ENCODE measurements around the gene HMGCR. TPM values are rescaled to one million over a fixed set of nuclear protein-coding genes. Genes with fewer than 3 reads are reported as not detected.

Gene HMGCR
- total RNA-seq, 1 experiment from 2014 or later: 224 TPM

GRCh38 chr5:75381456-75381855, 44.4 kb downstream of the HMGCR start:
- no TSS peak for BruUV-seq (replicated peaks)
- H3K36me3 Mint-ChIP-seq (ENCODE audit: insufficient read depth, unreplicated experiment): peaks cover 21% of the 10 kb centered on the region
- intact Hi-C loops (cut with micrococcal nuclease; ENCODE audit: unreplicated experiment): no loop called here
- H3K9me3 Mint-ChIP-seq (ENCODE audit: low read depth, unreplicated experiment): no peaks in the 10 kb centered on the region
- CTCF ChIA-PET: interaction anchor here (0.5 kb wide), 1 partner anchor 80 kb away, joined by 3 read pairs; no protein-coding TSS in a partner anchor
- no peak overlapping the region for H3K4me3 Mint-ChIP-seq (ENCODE audit: low read depth, unreplicated experiment)
- H3K27me3 Mint-ChIP-seq (ENCODE audit: unreplicated experiment): no peaks in the 10 kb centered on the region
- DNase-seq: no peak
- no peak overlapping the region for H3K27ac Mint-ChIP-seq (ENCODE audit: unreplicated experiment)
- TF ChIP-seq CTCF (IDR thresholded peaks at IDR 0.05; ENCODE audit: unreplicated experiment): no peak
- no peaks in the 10 kb centered on the region for H3K4me1 Mint-ChIP-seq (ENCODE audit: low read depth, unreplicated experiment)

DNA sequence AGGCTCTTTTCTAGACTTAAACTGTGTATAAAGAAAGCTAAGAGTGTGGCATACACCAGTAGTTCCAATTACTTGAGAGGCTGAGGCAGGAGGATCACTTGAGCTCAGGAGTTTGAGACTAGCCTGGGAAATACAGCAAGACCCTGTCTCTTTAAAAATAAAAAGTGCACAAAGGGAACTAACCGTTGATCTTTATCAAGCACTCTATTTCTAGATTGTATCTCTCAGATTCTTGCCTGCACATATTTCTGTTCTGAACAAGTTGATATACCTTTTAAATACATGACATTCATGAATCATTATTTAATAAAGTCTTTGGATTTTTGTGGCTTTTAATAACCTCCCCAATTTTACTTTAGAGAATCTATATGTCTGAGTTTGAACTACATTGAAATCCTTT, 47.2 kb downstream of the HMGCR start:
- intact Hi-C loops (cut with micrococcal nuclease; ENCODE audit: unreplicated experiment): no loop called here
- Mint-ChIP-seq H3K36me3 (ENCODE audit: insufficient read depth, unreplicated experiment) (peaks cover 34% of the 10 kb centered on the region), H3K4me1 (ENCODE audit: low read depth, unreplicated experiment) (no peaks in the 10 kb centered on the region), H3K27me3 (ENCODE audit: unreplicated experiment) (no peaks in the 10 kb centered on the region), H3K4me3 (ENCODE audit: low read depth, unreplicated experiment) (no peak overlapping the region), H3K27ac (ENCODE audit: unreplicated experiment) (no peak overlapping the region), H3K9me3 (ENCODE audit: low read depth, unreplicated experiment) (no peaks in the 10 kb centered on the region)
- CTCF ChIA-PET: no interaction called here
- BruUV-seq (replicated peaks): no TSS peak
- no peak for DNase-seq
- no peak for TF ChIP-seq CTCF (IDR thresholded peaks at IDR 0.05; ENCODE audit: unreplicated experiment)

DNA sequence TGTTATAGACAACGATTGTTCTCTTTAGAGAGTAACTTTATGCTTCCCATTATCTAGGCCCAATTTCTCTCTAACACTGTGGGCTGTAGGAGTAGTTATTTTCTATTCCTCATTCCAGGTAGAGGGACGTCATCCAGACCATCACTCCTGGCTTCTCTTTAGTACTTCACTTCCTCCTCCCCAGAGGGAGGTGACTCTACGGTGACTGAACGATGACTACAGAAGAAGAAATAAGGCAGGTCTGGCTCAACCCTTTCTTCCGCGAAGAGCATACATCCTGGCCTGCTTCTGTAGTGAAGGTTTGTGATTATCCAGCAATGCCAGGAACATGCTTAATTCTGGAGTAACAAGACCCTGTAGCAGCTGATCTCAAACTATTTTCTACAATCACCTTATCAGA, 50.8 kb downstream of the HMGCR start:
- intact Hi-C loops (cut with micrococcal nuclease; ENCODE audit: unreplicated experiment): no loop called here
- no peak for DNase-seq
- H3K27ac Mint-ChIP-seq (ENCODE audit: unreplicated experiment): no peak overlapping the region
- no TSS peak for BruUV-seq (replicated peaks)
- H3K27me3 Mint-ChIP-seq (ENCODE audit: unreplicated experiment): no peaks in the 10 kb centered on the region
- H3K9me3 Mint-ChIP-seq (ENCODE audit: low read depth, unreplicated experiment): no peaks in the 10 kb centered on the region
- peaks cover 22% of the 10 kb centered on the region for H3K36me3 Mint-ChIP-seq (ENCODE audit: insufficient read depth, unreplicated experiment)
- TF ChIP-seq CTCF (IDR thresholded peaks at IDR 0.05; ENCODE audit: unreplicated experiment): no peak
- no peak overlapping the region for H3K4me3 Mint-ChIP-seq (ENCODE audit: low read depth, unreplicated experiment)
- CTCF ChIA-PET: no interaction called here
- H3K4me1 Mint-ChIP-seq (ENCODE audit: low read depth, unreplicated experiment): no peaks in the 10 kb centered on the region

- intact Hi-C loops (cut with micrococcal nuclease; ENCODE audit: unreplicated experiment): no loop called here
- BruUV-seq (replicated peaks): no TSS peak
- no peaks in the 10 kb centered on the region for H3K4me1 Mint-ChIP-seq (ENCODE audit: low read depth, unreplicated experiment)
- no peaks in the 10 kb centered on the region for H3K9me3 Mint-ChIP-seq (ENCODE audit: low read depth, unreplicated experiment)
- no peak for DNase-seq
- TF ChIP-seq CTCF (IDR thresholded peaks at IDR 0.05; ENCODE audit: unreplicated experiment): no peak
- H3K4me3 Mint-ChIP-seq (ENCODE audit: low read depth, unreplicated experiment): no peak overlapping the region
- H3K27ac Mint-ChIP-seq (ENCODE audit: unreplicated experiment): no peak overlapping the region
- CTCF ChIA-PET: no interaction called here
- H3K27me3 Mint-ChIP-seq (ENCODE audit: unreplicated experiment): no peaks in the 10 kb centered on the region
- H3K36me3 Mint-ChIP-seq (ENCODE audit: insufficient read depth, unreplicated experiment): peaks cover 22% of the 10 kb centered on the region
Observed at GRCh38 chr5:75389430-75389829, 52.4 kb downstream of the HMGCR start.
